ENCODE data around the gene TMEM132C. TPM values are rescaled to one million over a fixed set of nuclear protein-coding genes. Genes with fewer than 3 reads are reported as not detected.

The TMEM132C gene
- total RNA-seq, 3 donors from 2014 or later (not counting 1 experiment from before 2014, with no cell fraction given): 0.08 to 0.41 TPM; not detected in 1

DNA sequence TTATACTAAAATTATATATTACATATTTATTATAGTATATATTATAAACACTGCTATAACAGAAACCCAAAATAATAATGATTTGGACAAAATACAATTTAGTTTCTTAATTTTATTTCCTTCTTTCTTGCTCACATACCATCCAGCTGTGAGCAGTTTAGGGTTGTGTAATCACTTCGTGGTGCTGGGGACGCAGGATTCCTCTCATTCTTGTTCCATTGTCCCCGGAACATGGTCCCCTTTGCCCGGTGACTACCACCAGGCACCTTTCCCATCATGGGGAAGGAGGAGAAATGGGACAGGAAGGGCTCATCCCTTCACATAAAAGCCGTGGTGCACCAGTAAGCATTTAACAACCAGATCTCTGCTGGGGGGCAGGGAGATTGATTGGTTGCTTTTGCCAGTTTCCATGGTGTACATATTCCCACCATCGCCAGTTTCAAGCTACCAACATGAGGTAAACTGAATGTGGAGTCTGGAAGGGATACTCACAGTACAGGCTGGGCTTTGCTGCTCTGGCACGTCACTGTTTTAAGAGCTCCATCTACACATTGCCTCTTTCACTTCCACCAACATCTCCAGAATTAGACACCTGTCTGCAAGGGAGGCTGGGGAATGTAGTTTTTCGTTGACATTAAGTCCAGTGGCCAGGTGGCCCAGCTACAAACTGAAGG, 191.5 kb downstream of the TMEM132C start:
- Histone ChIP-seq H3K36me3 (ENCODE audit: control insufficient read depth, insufficient read depth, low read length) (no peaks in the 10 kb centered on the region), H3K9me3 (ENCODE audit: control insufficient read depth, insufficient read depth, low read length) (no peaks in the 10 kb centered on the region), H3K27me3 (ENCODE audit: control insufficient read depth, insufficient read depth, low read length) (no peaks in the 10 kb centered on the region), H3K4me1 (ENCODE audit: control insufficient read depth, insufficient read depth, low read length) (no peaks in the 10 kb centered on the region), H3K4me3 (ENCODE audit: low read length) (no peak overlapping the region), H3K27ac (ENCODE audit: low read length) (no peak overlapping the region)
- no peak overlapping the region for H3K4me3 Mint-ChIP-seq
- peaks cover 0 to 8% of the 10 kb centered on the region in 2 donors for H3K27me3 Mint-ChIP-seq (ENCODE audit: low read depth in 2 of 2)
- no peak overlapping the region for H3K27ac Mint-ChIP-seq
- TF ChIP-seq, protein P1, sequence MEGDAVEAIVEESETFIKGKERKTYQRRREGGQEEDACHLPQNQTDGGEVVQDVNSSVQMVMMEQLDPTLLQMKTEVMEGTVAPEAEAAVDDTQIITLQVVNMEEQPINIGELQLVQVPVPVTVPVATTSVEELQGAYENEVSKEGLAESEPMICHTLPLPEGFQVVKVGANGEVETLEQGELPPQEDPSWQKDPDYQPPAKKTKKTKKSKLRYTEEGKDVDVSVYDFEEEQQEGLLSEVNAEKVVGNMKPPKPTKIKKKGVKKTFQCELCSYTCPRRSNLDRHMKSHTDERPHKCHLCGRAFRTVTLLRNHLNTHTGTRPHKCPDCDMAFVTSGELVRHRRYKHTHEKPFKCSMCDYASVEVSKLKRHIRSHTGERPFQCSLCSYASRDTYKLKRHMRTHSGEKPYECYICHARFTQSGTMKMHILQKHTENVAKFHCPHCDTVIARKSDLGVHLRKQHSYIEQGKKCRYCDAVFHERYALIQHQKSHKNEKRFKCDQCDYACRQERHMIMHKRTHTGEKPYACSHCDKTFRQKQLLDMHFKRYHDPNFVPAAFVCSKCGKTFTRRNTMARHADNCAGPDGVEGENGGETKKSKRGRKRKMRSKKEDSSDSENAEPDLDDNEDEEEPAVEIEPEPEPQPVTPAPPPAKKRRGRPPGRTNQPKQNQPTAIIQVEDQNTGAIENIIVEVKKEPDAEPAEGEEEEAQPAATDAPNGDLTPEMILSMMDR (IDR thresholded peaks at IDR 0.05): no peak
- H3K9me3 Mint-ChIP-seq: no peaks in the 10 kb centered on the region
- DNase-seq: no peak
- H3K36me3 Mint-ChIP-seq: no peaks in the 10 kb centered on the region
- H3K4me1 Mint-ChIP-seq: no peaks in the 10 kb centered on the region
- WGBS (ENCODE audit: insufficient coverage): 64% methylated on average over 5 of the region's 8 CpGs
- intact Hi-C loops (cut with micrococcal nuclease): no loop called here
- no peak for ATAC-seq

DNA sequence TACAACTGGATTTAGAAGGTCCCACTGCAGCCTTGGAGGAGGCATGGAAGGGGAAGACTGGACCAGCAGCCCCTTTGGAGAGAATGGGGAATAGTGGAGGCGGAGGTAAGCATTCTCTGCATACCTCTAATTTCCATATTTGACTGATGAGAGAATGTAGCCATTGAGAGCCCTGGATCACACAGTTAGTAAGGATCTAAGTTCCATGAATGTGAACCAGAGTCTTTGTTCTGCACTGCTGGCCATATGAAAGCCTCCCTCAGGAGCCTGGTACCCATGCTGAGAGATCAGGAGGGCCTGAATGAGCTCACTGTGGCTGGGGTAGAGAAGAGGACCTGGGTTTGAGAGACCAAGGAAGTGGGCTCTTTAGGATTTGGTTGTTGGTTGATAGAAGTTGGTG, 192.1 kb downstream of the TMEM132C start:
- no peaks in the 10 kb centered on the region for H3K4me1 ChIP-seq (ENCODE audit: control insufficient read depth, insufficient read depth, low read length)
- no peaks in the 10 kb centered on the region for H3K36me3 ChIP-seq (ENCODE audit: control insufficient read depth, insufficient read depth, low read length)
- H3K27me3 Mint-ChIP-seq (ENCODE audit: low read depth in 2 of 2): peaks cover 0 to 7% of the 10 kb centered on the region in 2 donors
- H3K36me3 Mint-ChIP-seq: no peaks in the 10 kb centered on the region
- no peaks in the 10 kb centered on the region for H3K27me3 ChIP-seq (ENCODE audit: control insufficient read depth, insufficient read depth, low read length)
- H3K4me3 ChIP-seq (ENCODE audit: low read length): no peak overlapping the region
- no peak for ATAC-seq
- no peak overlapping the region for H3K27ac ChIP-seq (ENCODE audit: low read length)
- TF ChIP-seq, protein P1 (IDR thresholded peaks at IDR 0.05): no peak
- WGBS (ENCODE audit: insufficient coverage): 86% methylated on average over 1 of the region's 1 CpG
- intact Hi-C loops (cut with micrococcal nuclease): no loop called here
- no peak for DNase-seq
- no peak overlapping the region for H3K27ac Mint-ChIP-seq
- H3K4me3 Mint-ChIP-seq: no peak overlapping the region
- no peaks in the 10 kb centered on the region for H3K9me3 Mint-ChIP-seq
- H3K4me1 Mint-ChIP-seq: no peaks in the 10 kb centered on the region
- H3K9me3 ChIP-seq (ENCODE audit: control insufficient read depth, insufficient read depth, low read length): no peaks in the 10 kb centered on the region

DNA sequence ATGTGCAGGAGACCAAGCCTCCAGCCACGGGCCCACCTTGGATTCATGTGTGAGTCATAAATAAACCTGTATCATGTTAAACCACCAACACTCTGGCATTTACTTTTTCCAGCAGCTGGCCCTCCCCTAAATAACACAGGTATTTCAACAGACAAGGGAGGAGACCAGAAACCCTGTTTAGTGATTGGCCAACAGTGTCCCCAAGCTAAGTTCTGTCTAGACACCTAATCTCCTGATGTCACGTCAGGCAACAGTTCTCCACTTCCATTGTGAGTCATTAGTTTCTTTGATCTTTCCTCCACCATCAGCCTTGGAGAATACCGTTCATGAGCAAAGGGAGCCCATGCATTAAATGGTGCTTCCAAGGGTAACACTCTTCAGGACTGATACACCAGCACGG, 196.9 kb downstream of the TMEM132C start:
- ATAC-seq: no peak
- no peaks in the 10 kb centered on the region for H3K4me1 Mint-ChIP-seq
- Histone ChIP-seq H3K36me3 (ENCODE audit: control insufficient read depth, insufficient read depth, low read length) (no peaks in the 10 kb centered on the region), H3K27me3 (ENCODE audit: control insufficient read depth, insufficient read depth, low read length) (no peaks in the 10 kb centered on the region), H3K27ac (ENCODE audit: low read length) (no peak overlapping the region), H3K4me1 (ENCODE audit: control insufficient read depth, insufficient read depth, low read length) (no peaks in the 10 kb centered on the region), H3K9me3 (ENCODE audit: control insufficient read depth, insufficient read depth, low read length) (no peaks in the 10 kb centered on the region), H3K4me3 (ENCODE audit: low read length) (no peak overlapping the region)
- 86% methylated on average over 4 of the region's 4 CpGs for WGBS (ENCODE audit: insufficient coverage)
- no peaks in the 10 kb centered on the region for H3K9me3 Mint-ChIP-seq
- H3K27ac Mint-ChIP-seq: no peak overlapping the region
- DNase-seq: no peak
- peaks cover 0 to 4% of the 10 kb centered on the region in 2 donors for H3K27me3 Mint-ChIP-seq (ENCODE audit: low read depth in 2 of 2)
- H3K4me3 Mint-ChIP-seq: no peak overlapping the region
- no peaks in the 10 kb centered on the region for H3K36me3 Mint-ChIP-seq
- TF ChIP-seq, protein P1 (IDR thresholded peaks at IDR 0.05): no peak
- intact Hi-C loops (cut with micrococcal nuclease): no loop called here

DNA sequence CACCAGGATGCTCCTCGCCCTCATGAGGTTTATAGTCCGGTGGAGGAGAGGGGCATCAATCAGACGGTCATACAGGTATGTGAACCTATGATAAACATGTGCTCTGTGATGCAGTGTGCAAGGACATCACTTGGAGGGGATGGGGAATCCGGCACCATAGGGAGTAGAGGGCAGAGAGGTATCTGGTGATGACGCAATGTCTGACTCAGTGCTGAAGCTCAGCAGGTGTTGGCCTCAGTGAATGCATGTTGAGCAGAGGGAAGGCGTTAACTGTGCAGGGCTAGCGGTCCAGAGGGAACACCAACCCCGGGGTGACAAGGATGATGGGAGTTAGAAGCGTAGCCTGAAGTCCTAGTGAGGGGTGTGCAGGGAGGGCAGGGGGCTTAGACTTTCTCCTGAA, 200.9 kb downstream of the TMEM132C start:
- Mint-ChIP-seq H3K36me3 (no peaks in the 10 kb centered on the region), H3K27ac (no peak overlapping the region), H3K27me3 (ENCODE audit: low read depth in 2 of 2) (peaks cover 3 to 13% of the 10 kb centered on the region in 2 donors), H3K9me3 (no peaks in the 10 kb centered on the region), H3K4me1 (no peaks in the 10 kb centered on the region), H3K4me3 (no peak overlapping the region)
- 89% methylated on average over 9 of the region's 9 CpGs for WGBS (ENCODE audit: insufficient coverage)
- H3K9me3 ChIP-seq (ENCODE audit: control insufficient read depth, insufficient read depth, low read length): no peaks in the 10 kb centered on the region
- peak in 1 of 3 donors; percentile 18 for ATAC-seq
- TF ChIP-seq, protein P1 (IDR thresholded peaks at IDR 0.05): no peak
- intact Hi-C loops (cut with micrococcal nuclease): no loop called here
- no peak for DNase-seq
- H3K4me1 ChIP-seq (ENCODE audit: control insufficient read depth, insufficient read depth, low read length): no peaks in the 10 kb centered on the region
- H3K27ac ChIP-seq (ENCODE audit: low read length): no peak overlapping the region
- no peaks in the 10 kb centered on the region for H3K36me3 ChIP-seq (ENCODE audit: control insufficient read depth, insufficient read depth, low read length)
- no peak overlapping the region for H3K4me3 ChIP-seq (ENCODE audit: low read length)
- H3K27me3 ChIP-seq (ENCODE audit: control insufficient read depth, insufficient read depth, low read length): no peaks in the 10 kb centered on the region

Measured in natural killer cell (primary cell).